Thymus (tissue), 11 donors: ENCODE data around the gene GPC6. TPM values are rescaled to one million over a fixed set of nuclear protein-coding genes. Genes with fewer than 3 reads are reported as not detected.

ENCODE experiments used
- DNase-seq, 9 donors: peaks; one replicate each; pipeline ENCODE4 v3.0.0-alpha.2; 2013; ENCODE audit warnings: low spot score in 9 of 9, low read depth in 6 of 9, missing footprints in 1 of 9
- H3K27ac ChIP-seq, 2 donors: one replicate each; pipeline ENCODE4 v1.5.1; 2013; ENCODE audit warnings: control low read depth in 1 of 2, low read depth in 1 of 2, low read length in 1 of 2, mild to moderate bottlenecking in 1 of 2, moderate library complexity in 1 of 2
- H3K27me3 ChIP-seq, 2 donors: one replicate each; pipeline ENCODE4 v1.5.1; 2013; ENCODE audit warnings: low read length in 1 of 2; ENCODE audit not compliant: control insufficient read depth in 2 of 2, insufficient read depth in 1 of 2
- H3K36me3 ChIP-seq, 2 donors: one replicate each; pipeline ENCODE4 v1.5.1; 2013; ENCODE audit warnings: low read length in 1 of 2, mild to moderate bottlenecking in 1 of 2, moderate library complexity in 1 of 2; ENCODE audit not compliant: control insufficient read depth in 2 of 2, insufficient read depth in 2 of 2
- H3K4me1 ChIP-seq, 2 donors: one replicate each; pipeline ENCODE4 v1.5.1; 2013; ENCODE audit warnings: low read length in 2 of 2; ENCODE audit not compliant: control insufficient read depth in 2 of 2, insufficient read depth in 2 of 2
- H3K4me3 ChIP-seq, 2 donors: one replicate each; pipeline ENCODE4 v1.5.1; 2013; ENCODE audit warnings: low read length in 2 of 2, control low read depth in 1 of 2, mild to moderate bottlenecking in 1 of 2
- H3K9me3 ChIP-seq, 2 donors: one replicate each; pipeline ENCODE4 v1.5.1; 2013; ENCODE audit warnings: low read length in 1 of 2, mild to moderate bottlenecking in 1 of 2; ENCODE audit not compliant: control insufficient read depth in 2 of 2, insufficient read depth in 1 of 2
- WGBS: extraction: QIAGEN DNeasy Blood & Tissue Kit; methylation state at CpG from one replicate; pipeline ENCODE4 v1.1.7; 2013; 5-methylcytosine and 5-hydroxymethylcytosine counted together
- polyA plus RNA-seq: library from polyadenylated mRNA; stranded (reverse); fragments of 200-250 nt; gene quantifications from one replicate; pipeline ENCODE4 v1.2.3, GENCODE V29; 2013
- total RNA-seq: library from RNA; stranded (reverse); fragments of 120-200 nt; gene quantifications from one replicate; pipeline ENCODE4 v1.2.4, GENCODE V29; 2013
- donor health status: healthy.

Gene GPC6
- total and polyA plus RNA-seq, 2 donors = 1.1 to 6.9 TPM

- 94% methylated on average over 3 of the region's 3 CpGs for WGBS
These were observed 128.5 kb downstream of the GPC6 start for GRCh38 chr13:93355094-93355493.

GRCh38 chr13:93356469-93356868 lies 129.9 kb downstream of the GPC6 start:
- Histone ChIP-seq H3K36me3 (no peaks in the 10 kb centered on the region), H3K4me3 (no peak overlapping the region), H3K27me3 (no peaks in the 10 kb centered on the region), H3K9me3 (no peaks in the 10 kb centered on the region), H3K27ac (no peak overlapping the region), H3K4me1 (no peaks in the 10 kb centered on the region)
- 94% methylated on average over 3 of the region's 3 CpGs for WGBS
- DNase-seq = no peak

More at GRCh38 chr13:93355094-93355493, 128.5 kb downstream of the GPC6 start:
- DNase-seq = no peak
- no peak overlapping the region for H3K4me3 ChIP-seq
- H3K27me3 ChIP-seq = no peaks in the 10 kb centered on the region
- no peaks in the 10 kb centered on the region for H3K4me1 ChIP-seq
- no peaks in the 10 kb centered on the region for H3K36me3 ChIP-seq
- H3K27ac ChIP-seq = no peak overlapping the region
- no peaks in the 10 kb centered on the region for H3K9me3 ChIP-seq

GRCh38 chr13:93360021-93360420 lies 133.4 kb downstream of the GPC6 start:
- H3K27ac ChIP-seq = no peak overlapping the region
- no peak for DNase-seq
- H3K36me3 ChIP-seq = no peaks in the 10 kb centered on the region
- H3K4me3 ChIP-seq = no peak overlapping the region
- no peaks in the 10 kb centered on the region for H3K9me3 ChIP-seq
- WGBS = 93% methylated on average over 4 of the region's 4 CpGs
- H3K4me1 ChIP-seq = no peaks in the 10 kb centered on the region
- no peaks in the 10 kb centered on the region for H3K27me3 ChIP-seq

GRCh38 chr13:93361703-93362102 lies 135.1 kb downstream of the GPC6 start:
- no peaks in the 10 kb centered on the region for H3K9me3 ChIP-seq
- H3K36me3 ChIP-seq = no peaks in the 10 kb centered on the region
- DNase-seq = no peak
- no peak overlapping the region for H3K27ac ChIP-seq
- WGBS = 47% methylated on average over 3 of the region's 3 CpGs
- no peak overlapping the region for H3K4me3 ChIP-seq
- no peaks in the 10 kb centered on the region for H3K4me1 ChIP-seq
- no peaks in the 10 kb centered on the region for H3K27me3 ChIP-seq

GRCh38 chr13:93364166-93364565 lies 137.6 kb downstream of the GPC6 start:
- Histone ChIP-seq H3K4me1 (no peaks in the 10 kb centered on the region), H3K9me3 (no peaks in the 10 kb centered on the region), H3K36me3 (no peaks in the 10 kb centered on the region), H3K27ac (no peak overlapping the region), H3K27me3 (no peaks in the 10 kb centered on the region), H3K4me3 (no peak overlapping the region)
- DNase-seq = no peak
- WGBS = 93% methylated on average over 5 of the region's 5 CpGs

GRCh38 chr13:93368296-93368695 lies 141.7 kb downstream of the GPC6 start:
- Histone ChIP-seq H3K4me3 (no peak overlapping the region), H3K36me3 (no peaks in the 10 kb centered on the region), H3K4me1 (no peaks in the 10 kb centered on the region), H3K27me3 (no peaks in the 10 kb centered on the region), H3K27ac (no peak overlapping the region), H3K9me3 (no peaks in the 10 kb centered on the region)
- no peak for DNase-seq
- no CpG with 5 or more reads among the region's 1 CpG for WGBS

GRCh38 chr13:93368718-93369117 lies 142.1 kb downstream of the GPC6 start:
- Histone ChIP-seq H3K27ac (no peak overlapping the region), H3K9me3 (no peaks in the 10 kb centered on the region), H3K4me1 (no peaks in the 10 kb centered on the region), H3K4me3 (no peak overlapping the region), H3K36me3 (no peaks in the 10 kb centered on the region), H3K27me3 (no peaks in the 10 kb centered on the region)
- no peak for DNase-seq

GRCh38 chr13:93372856-93373255 lies 146.2 kb downstream of the GPC6 start:
- Histone ChIP-seq H3K27ac (no peak overlapping the region), H3K36me3 (no peaks in the 10 kb centered on the region), H3K4me1 (no peaks in the 10 kb centered on the region), H3K9me3 (no peaks in the 10 kb centered on the region), H3K27me3 (no peaks in the 10 kb centered on the region), H3K4me3 (no peak overlapping the region)
- WGBS = 79% methylated on average over 3 of the region's 3 CpGs
- DNase-seq = no peak

- 92% methylated on average over 6 of the region's 6 CpGs for WGBS
- Histone ChIP-seq H3K36me3 (no peaks in the 10 kb centered on the region), H3K27me3 (no peaks in the 10 kb centered on the region), H3K4me3 (no peak overlapping the region), H3K27ac (no peak overlapping the region), H3K9me3 (no peaks in the 10 kb centered on the region), H3K4me1 (no peaks in the 10 kb centered on the region)
- DNase-seq = no peak
These were observed 148.9 kb downstream of the GPC6 start for GRCh38 chr13:93375491-93375890.

GRCh38 chr13:93377196-93377595 lies 150.6 kb downstream of the GPC6 start:
- no peaks in the 10 kb centered on the region for H3K4me1 ChIP-seq
- no peaks in the 10 kb centered on the region for H3K36me3 ChIP-seq
- DNase-seq = no peak
- 73% methylated on average over 5 of the region's 5 CpGs for WGBS
- H3K27me3 ChIP-seq = no peaks in the 10 kb centered on the region
- no peaks in the 10 kb centered on the region for H3K9me3 ChIP-seq
- H3K27ac ChIP-seq = no peak overlapping the region
- H3K4me3 ChIP-seq = no peak overlapping the region
